ENCODE results near the gene TUBA3C.

The TUBA3C gene

DNA sequence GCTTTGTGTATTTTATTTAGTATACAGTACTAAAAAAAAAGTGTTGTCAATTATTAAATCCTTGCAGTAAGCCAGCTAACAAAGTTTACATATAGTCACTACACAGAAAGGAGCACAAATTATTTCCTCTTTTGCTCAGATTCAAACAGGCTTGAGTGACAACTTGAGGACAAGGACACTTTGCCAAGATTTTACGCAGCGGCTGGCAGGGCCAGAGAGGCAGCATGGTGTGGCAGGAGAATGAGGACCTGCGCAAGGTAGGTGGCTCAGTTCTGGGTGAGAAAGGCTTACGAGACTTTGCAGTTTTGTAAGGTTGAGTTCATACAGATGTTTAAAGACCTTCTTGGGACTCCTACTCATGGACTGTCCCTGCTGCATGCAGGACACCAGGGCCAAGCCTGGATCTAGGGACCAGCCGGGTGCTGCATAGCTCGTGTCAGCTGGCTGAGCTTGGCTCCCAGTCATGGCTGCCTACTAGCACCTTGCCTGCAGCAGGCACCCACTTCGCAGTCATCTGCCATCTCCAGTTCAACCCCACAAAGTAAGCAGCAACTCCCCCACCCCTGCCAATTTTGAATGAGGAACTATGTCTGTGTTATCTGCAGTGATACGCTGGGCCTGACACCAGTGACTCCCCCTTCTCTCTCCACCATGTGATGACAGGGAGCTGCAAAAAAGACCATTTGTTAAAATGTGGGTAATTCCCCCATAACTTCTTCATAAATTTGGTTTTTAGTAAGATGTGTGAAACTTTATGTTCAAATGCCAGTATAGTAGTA is 3.7 kb upstream of the TUBA3C start:
- no peak for TF ChIP-seq ZNF747 (tag by site-specific recombination; IDR thresholded peaks at IDR 0.05)
- ChIA-PET CTCF (no interaction called here), POLR2A (no interaction called here)
- Histone ChIP-seq H3K9me3 (ENCODE audit: control insufficient read depth, insufficient read depth, low read depth, low read length) (no peaks in the 10 kb centered on the region), H3K4me1 (ENCODE audit: control insufficient read depth, insufficient read depth, low read length) (no peaks in the 10 kb centered on the region), H3K4me3 (ENCODE audit: low read depth, low read length) (no peak overlapping the region), H3K27ac (ENCODE audit: extremely low read depth, low read depth, low read length) (no peak overlapping the region), H3K36me3 (ENCODE audit: control insufficient read depth in 2 of 2, insufficient read depth in 1 of 2, low read length in 2 of 2) (no peaks in the 10 kb centered on the region)

- ChIA-PET CTCF (no interaction called here), POLR2A (no interaction called here)
- Histone ChIP-seq H3K9me3 (ENCODE audit: control insufficient read depth, insufficient read depth, low read depth, low read length) (no peaks in the 10 kb centered on the region), H3K36me3 (ENCODE audit: control insufficient read depth in 2 of 2, insufficient read depth in 1 of 2, low read length in 2 of 2) (no peaks in the 10 kb centered on the region), H3K27ac (ENCODE audit: extremely low read depth, low read depth, low read length) (no peak overlapping the region), H3K4me3 (ENCODE audit: low read depth, low read length) (no peak overlapping the region), H3K4me1 (ENCODE audit: control insufficient read depth, insufficient read depth, low read length) (no peaks in the 10 kb centered on the region)
- no peak for TF ChIP-seq ZNF266 (tag by site-specific recombination; IDR thresholded peaks at IDR 0.05; ENCODE audit: low read depth)
- TF ChIP-seq ZBTB7A (tag by site-specific recombination; IDR thresholded peaks at IDR 0.05; ENCODE audit: low read depth): no peak
- no peak for TF ChIP-seq ZNF660 (tag by site-specific recombination; IDR thresholded peaks at IDR 0.05)
- no peak for TF ChIP-seq YY1 (tag by site-specific recombination; IDR thresholded peaks at IDR 0.05)
- TF ChIP-seq BCL11B (tag by site-specific recombination; IDR thresholded peaks at IDR 0.05; ENCODE audit: low read depth): no peak
- TF ChIP-seq, protein P1, sequence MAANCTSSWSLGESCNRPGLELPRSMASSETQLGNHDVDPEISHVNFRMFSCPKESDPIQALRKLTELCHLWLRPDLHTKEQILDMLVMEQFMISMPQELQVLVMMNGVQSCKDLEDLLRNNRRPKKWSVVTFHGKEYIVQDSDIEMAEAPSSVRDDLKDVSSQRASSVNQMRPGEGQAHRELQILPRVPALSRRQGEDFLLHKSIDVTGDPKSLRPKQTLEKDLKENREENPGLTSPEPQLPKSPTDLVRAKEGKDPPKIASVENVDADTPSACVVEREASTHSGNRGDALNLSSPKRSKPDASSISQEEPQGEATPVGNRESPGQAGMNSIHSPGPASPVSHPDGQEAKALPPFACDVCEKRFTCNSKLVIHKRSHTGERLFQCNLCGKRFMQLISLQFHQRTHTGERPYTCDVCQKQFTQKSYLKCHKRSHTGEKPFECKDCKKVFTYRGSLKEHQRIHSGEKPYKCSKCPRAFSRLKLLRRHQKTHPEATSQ (tag by site-specific recombination; IDR thresholded peaks at IDR 0.05): no peak
- no peak for TF ChIP-seq ZNF174 (tag by site-specific recombination; IDR thresholded peaks at IDR 0.05)
These were observed 2.6 kb upstream of the TUBA3C start for GRCh38 chr13:19184176-19184575.

GRCh38 chr13:19183676-19184075 is 2.1 kb upstream of the TUBA3C start:
- TF ChIP-seq ZNF544 (tag by site-specific recombination; IDR thresholded peaks at IDR 0.05): no peak
- no peak for TF ChIP-seq ZNF19 (tag by site-specific recombination; IDR thresholded peaks at IDR 0.05; ENCODE audit: low read depth)
- no peak for TF ChIP-seq ATF2 (tag by site-specific recombination; IDR thresholded peaks at IDR 0.05; ENCODE audit: low read depth)
- no peak for TF ChIP-seq IKZF3 (tag by site-specific recombination; IDR thresholded peaks at IDR 0.05)
- H3K27ac ChIP-seq (ENCODE audit: extremely low read depth, low read depth, low read length): no peak overlapping the region
- ChIA-PET POLR2A (no interaction called here), CTCF (no interaction called here)
- H3K4me1 ChIP-seq (ENCODE audit: control insufficient read depth, insufficient read depth, low read length): no peaks in the 10 kb centered on the region
- no peak overlapping the region for H3K4me3 ChIP-seq (ENCODE audit: low read depth, low read length)
- H3K9me3 ChIP-seq (ENCODE audit: control insufficient read depth, insufficient read depth, low read depth, low read length): no peaks in the 10 kb centered on the region
- no peaks in the 10 kb centered on the region for H3K36me3 ChIP-seq (ENCODE audit: control insufficient read depth in 2 of 2, insufficient read depth in 1 of 2, low read length in 2 of 2)

DNA sequence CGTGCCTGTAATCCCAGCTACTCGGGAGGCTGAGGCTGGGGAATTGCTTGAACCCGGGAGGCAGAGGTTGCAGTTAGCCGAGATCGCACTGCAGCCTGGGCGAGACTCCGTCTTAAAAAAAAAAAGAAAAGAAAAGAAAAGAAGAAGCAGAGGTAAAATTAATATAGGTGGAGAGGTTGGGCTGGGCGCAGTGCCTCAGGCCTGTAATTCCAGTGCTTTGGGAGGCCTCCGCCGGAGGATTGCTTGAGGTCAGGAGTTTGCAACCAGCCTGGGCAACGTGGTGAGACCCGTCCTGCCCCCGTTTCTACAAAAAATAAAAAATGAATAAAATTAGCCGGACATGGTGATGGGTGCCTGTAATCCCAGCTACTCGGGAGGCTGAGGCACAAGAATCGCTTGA is 912 bp upstream of the TUBA3C start:
- no peak overlapping the region for H3K27ac ChIP-seq (ENCODE audit: extremely low read depth, low read depth, low read length)
- no peaks in the 10 kb centered on the region for H3K4me1 ChIP-seq (ENCODE audit: control insufficient read depth, insufficient read depth, low read length)
- no peaks in the 10 kb centered on the region for H3K9me3 ChIP-seq (ENCODE audit: control insufficient read depth, insufficient read depth, low read depth, low read length)
- no peak overlapping the region for H3K4me3 ChIP-seq (ENCODE audit: low read depth, low read length)
- ChIA-PET CTCF (no interaction called here), POLR2A (no interaction called here)
- no peaks in the 10 kb centered on the region for H3K36me3 ChIP-seq (ENCODE audit: control insufficient read depth in 2 of 2, insufficient read depth in 1 of 2, low read length in 2 of 2)
- TF ChIP-seq TCF7L2 (IDR thresholded peaks at IDR 0.05; ENCODE audit: borderline replicate concordance, low read depth, low read length) (no peak), ZNF623 (tag by site-specific recombination; IDR thresholded peaks at IDR 0.05) (no peak), ZNF660 (tag by site-specific recombination; IDR thresholded peaks at IDR 0.05) (no peak), FEZF1 (tag by site-specific recombination; IDR thresholded peaks at IDR 0.05) (no peak), ZNF776 (tag by site-specific recombination; IDR thresholded peaks at IDR 0.05; ENCODE audit: borderline replicate concordance) (no peak), ZNF558 (tag by site-specific recombination; IDR thresholded peaks at IDR 0.05) (no peak), ZEB2 (tag by site-specific recombination; IDR thresholded peaks at IDR 0.05) (no peak), KLF1 (tag by site-specific recombination; IDR thresholded peaks at IDR 0.05) (no peak)
- TF ChIP-seq, protein P2, sequence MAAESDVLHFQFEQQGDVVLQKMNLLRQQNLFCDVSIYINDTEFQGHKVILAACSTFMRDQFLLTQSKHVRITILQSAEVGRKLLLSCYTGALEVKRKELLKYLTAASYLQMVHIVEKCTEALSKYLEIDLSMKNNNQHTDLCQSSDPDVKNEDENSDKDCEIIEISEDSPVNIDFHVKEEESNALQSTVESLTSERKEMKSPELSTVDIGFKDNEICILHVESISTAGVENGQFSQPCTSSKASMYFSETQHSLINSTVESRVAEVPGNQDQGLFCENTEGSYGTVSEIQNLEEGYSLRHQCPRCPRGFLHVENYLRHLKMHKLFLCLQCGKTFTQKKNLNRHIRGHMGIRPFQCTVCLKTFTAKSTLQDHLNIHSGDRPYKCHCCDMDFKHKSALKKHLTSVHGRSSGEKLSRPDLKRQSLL (tag by site-specific recombination; IDR thresholded peaks at IDR 0.05): no peak
- TF ChIP-seq, protein P3, sequence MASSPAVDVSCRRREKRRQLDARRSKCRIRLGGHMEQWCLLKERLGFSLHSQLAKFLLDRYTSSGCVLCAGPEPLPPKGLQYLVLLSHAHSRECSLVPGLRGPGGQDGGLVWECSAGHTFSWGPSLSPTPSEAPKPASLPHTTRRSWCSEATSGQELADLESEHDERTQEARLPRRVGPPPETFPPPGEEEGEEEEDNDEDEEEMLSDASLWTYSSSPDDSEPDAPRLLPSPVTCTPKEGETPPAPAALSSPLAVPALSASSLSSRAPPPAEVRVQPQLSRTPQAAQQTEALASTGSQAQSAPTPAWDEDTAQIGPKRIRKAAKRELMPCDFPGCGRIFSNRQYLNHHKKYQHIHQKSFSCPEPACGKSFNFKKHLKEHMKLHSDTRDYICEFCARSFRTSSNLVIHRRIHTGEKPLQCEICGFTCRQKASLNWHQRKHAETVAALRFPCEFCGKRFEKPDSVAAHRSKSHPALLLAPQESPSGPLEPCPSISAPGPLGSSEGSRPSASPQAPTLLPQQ (tag by site-specific recombination; IDR thresholded peaks at IDR 0.05): no peak
- TF ChIP-seq, protein P4, sequence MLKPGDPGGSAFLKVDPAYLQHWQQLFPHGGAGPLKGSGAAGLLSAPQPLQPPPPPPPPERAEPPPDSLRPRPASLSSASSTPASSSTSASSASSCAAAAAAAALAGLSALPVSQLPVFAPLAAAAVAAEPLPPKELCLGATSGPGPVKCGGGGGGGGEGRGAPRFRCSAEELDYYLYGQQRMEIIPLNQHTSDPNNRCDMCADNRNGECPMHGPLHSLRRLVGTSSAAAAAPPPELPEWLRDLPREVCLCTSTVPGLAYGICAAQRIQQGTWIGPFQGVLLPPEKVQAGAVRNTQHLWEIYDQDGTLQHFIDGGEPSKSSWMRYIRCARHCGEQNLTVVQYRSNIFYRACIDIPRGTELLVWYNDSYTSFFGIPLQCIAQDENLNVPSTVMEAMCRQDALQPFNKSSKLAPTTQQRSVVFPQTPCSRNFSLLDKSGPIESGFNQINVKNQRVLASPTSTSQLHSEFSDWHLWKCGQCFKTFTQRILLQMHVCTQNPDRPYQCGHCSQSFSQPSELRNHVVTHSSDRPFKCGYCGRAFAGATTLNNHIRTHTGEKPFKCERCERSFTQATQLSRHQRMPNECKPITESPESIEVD (tag by site-specific recombination; IDR thresholded peaks at IDR 0.05): no peak

All from HEK293 (cell line).